AG04450 (cell line): ENCODE data around the gene LRRTM2. TPM values are rescaled to one million over a fixed set of nuclear protein-coding genes. Genes with fewer than 3 reads are reported as not detected.

Experiments
- CTCF ChIA-PET: fragments of 300-600, 350-600 bp; formaldehyde crosslinking; extraction: SDS; loops from one replicate; lab custom pipeline; 2022; ENCODE audit warnings: antibody characterized with exemption, inconsistent platforms; lab: Charles Lee
- POLR2A ChIA-PET: fragments of 350-600 bp; formaldehyde crosslinking; extraction: SDS; loops from one replicate; lab custom pipeline; 2021; ENCODE audit warnings: antibody characterized with exemption, inconsistent platforms; lab: Yijun Ruan, JAX
- DNase-seq: peaks from one replicate; pipeline ENCODE4 v3.0.0-alpha.2; 2011; ENCODE audit warnings: low read depth, low spot score
- H3K27ac ChIP-seq: one replicate; pipeline ENCODE4 v1.5.1; 2012; ENCODE audit warnings: low read depth, low read length, control low read depth
- H3K27me3 ChIP-seq: one replicate; pipeline ENCODE4 v1.6.0; 2012; ENCODE audit warnings: low read length; ENCODE audit not compliant: control insufficient read depth, insufficient read depth
- H3K4me3 ChIP-seq: 2 replicates; pipeline ENCODE4 v1.5.1; 2011; ENCODE audit warnings: mild to moderate bottlenecking, low read depth, low read length, control low read depth
- H3K9me3 ChIP-seq: 2 replicates; pipeline ENCODE4 v1.5.1; 2012; ENCODE audit warnings: low read length; ENCODE audit not compliant: control insufficient read depth, insufficient read depth
- polyA plus RNA-seq: library from polyadenylated mRNA; depleted of rRNA; stranded (reverse); fragments of >200 nt; gene quantifications from 2 replicates; pipeline ENCODE4 v1.2.3, GENCODE V29; 2011; rRNA removed
- TF ChIP-seq, protein P1 (sequence below): IDR thresholded peaks from 2 replicates; pipeline ENCODE4 v1.5.1; 2011; ENCODE audit warnings: low read depth, low read length, control low read depth, inconsistent platforms

Gene LRRTM2
- polyA plus RNA-seq, 1 experiment: 2.6 TPM

DNA sequence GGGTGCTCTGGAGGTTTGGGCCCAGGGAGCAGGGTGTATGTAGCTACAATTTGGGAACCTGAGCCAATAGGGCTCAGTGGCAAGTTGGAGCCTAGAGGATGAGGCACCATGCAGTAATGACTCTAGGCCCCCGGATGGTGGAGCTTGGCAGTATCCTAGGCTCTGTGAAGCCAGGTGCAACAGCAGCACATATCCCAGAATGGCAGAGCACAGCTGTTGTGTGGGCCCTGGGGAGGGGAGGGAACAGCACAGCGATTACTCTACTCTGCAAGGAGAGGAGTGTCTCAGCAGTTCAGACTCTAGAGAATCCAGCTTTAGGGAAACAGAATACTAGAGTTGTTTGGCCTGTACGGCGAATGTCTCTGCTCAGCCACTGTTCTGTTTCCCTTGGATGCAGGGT is 56.1 kb downstream of the LRRTM2 start:
- POLR2A ChIA-PET: no interaction called here

More for the DNA sequence above, 56.1 kb downstream of the LRRTM2 start:
- H3K27ac ChIP-seq: no peak overlapping the region
- no peak for DNase-seq
- CTCF ChIA-PET: no interaction called here
- TF ChIP-seq, protein P1, sequence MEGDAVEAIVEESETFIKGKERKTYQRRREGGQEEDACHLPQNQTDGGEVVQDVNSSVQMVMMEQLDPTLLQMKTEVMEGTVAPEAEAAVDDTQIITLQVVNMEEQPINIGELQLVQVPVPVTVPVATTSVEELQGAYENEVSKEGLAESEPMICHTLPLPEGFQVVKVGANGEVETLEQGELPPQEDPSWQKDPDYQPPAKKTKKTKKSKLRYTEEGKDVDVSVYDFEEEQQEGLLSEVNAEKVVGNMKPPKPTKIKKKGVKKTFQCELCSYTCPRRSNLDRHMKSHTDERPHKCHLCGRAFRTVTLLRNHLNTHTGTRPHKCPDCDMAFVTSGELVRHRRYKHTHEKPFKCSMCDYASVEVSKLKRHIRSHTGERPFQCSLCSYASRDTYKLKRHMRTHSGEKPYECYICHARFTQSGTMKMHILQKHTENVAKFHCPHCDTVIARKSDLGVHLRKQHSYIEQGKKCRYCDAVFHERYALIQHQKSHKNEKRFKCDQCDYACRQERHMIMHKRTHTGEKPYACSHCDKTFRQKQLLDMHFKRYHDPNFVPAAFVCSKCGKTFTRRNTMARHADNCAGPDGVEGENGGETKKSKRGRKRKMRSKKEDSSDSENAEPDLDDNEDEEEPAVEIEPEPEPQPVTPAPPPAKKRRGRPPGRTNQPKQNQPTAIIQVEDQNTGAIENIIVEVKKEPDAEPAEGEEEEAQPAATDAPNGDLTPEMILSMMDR: no peak
- no peak overlapping the region for H3K4me3 ChIP-seq
- H3K27me3 ChIP-seq: no peaks in the 10 kb centered on the region
- no peaks in the 10 kb centered on the region; the same call in 1 of the 2 replicates for H3K9me3 ChIP-seq

Other genes starting within 250 kb of the LRRTM2 start
- gene CTNNA1, start 121.9 kb downstream of the LRRTM2 start, polyA plus RNA-seq: 140 and 207 TPM in 2 replicates